HEK293T (cell line): ENCODE results near the gene ZNF100.
"Not testable (repeated sequence)": the region's sequence is repeated elsewhere in the genome, so short reads cannot be mapped to it uniquely, and the experiment has no call there.

Experiments used
- ARNT ChIP-seq: fragments of 450-650 bp; IDR thresholded peaks from 2 replicates; pipeline ENCODE4 v1.6.1; 2017; ENCODE audit warnings: mild to moderate bottlenecking
- BHLHE40 ChIP-seq: fragments of 450-650 bp; IDR thresholded peaks from 2 replicates; pipeline ENCODE4 v1.6.1; 2016; ENCODE audit warnings: mild to moderate bottlenecking, moderate library complexity, borderline replicate concordance
- CTBP1 ChIP-seq: fragments of 450-650 bp; IDR thresholded peaks from 2 replicates; pipeline ENCODE4 v1.6.1; 2016; ENCODE audit warnings: borderline replicate concordance
- FOXK2 ChIP-seq: fragments of 450-650 bp; IDR thresholded peaks from 2 replicates; pipeline ENCODE4 v1.6.1; 2016; ENCODE audit warnings: mild to moderate bottlenecking
- FOXM1 ChIP-seq: fragments of 450-650 bp; IDR thresholded peaks from 2 replicates; pipeline ENCODE4 v1.6.1; 2017; ENCODE audit warnings: mild to moderate bottlenecking, borderline replicate concordance
- HDGF ChIP-seq: fragments of 450-650 bp; IDR thresholded peaks from 2 replicates; pipeline ENCODE4 v1.6.1; 2017; ENCODE audit warnings: antibody characterized with exemption, borderline replicate concordance
- L3MBTL2 ChIP-seq: fragments of 450-650 bp; conservative IDR thresholded peaks from 2 replicates; pipeline ENCODE4 v1.6.1; 2016; ENCODE audit warnings: mild to moderate bottlenecking
- LEF1 ChIP-seq: fragments of 450-650 bp; IDR thresholded peaks from 2 replicates; pipeline ENCODE4 v1.6.1; 2017; ENCODE audit warnings: mild to moderate bottlenecking, borderline replicate concordance
- NFRKB ChIP-seq: fragments of 450-650 bp; IDR thresholded peaks from 2 replicates; pipeline ENCODE4 v1.6.1; 2016; ENCODE audit warnings: mild to moderate bottlenecking, moderate library complexity
- SP1 ChIP-seq: fragments of 450-650 bp; IDR thresholded peaks from 2 replicates; pipeline ENCODE4 v1.6.1; 2017
- SUZ12 ChIP-seq: fragments of 450-650 bp; IDR thresholded peaks from 2 replicates; pipeline ENCODE4 v1.6.1; 2016; ENCODE audit warnings: mild to moderate bottlenecking
- TARDBP ChIP-seq: fragments of 450-650 bp; IDR thresholded peaks from 2 replicates; pipeline ENCODE4 v1.6.1; 2016

- not testable (repeated sequence) for TF ChIP-seq BHLHE40, FOXK2, FOXM1, TARDBP, L3MBTL2, SP1, LEF1, HDGF, ARNT, CTBP1, SUZ12, NFRKB
These were observed 5.8 kb downstream of the ZNF100 start for GRCh38 chr19:21761547-21761946.
